ENCODE data around the gene CENPP. TPM values are rescaled to one million over a fixed set of nuclear protein-coding genes. Genes with fewer than 3 reads are reported as not detected.

The CENPP gene
- polyA plus RNA-seq, 2 of the 4 experiments (the other 2 are of a cell fraction): 7.2 to 13.4 TPM

GRCh38 chr9:92397853-92398252 is 72.1 kb downstream of the CENPP start:
- CTCF ChIA-PET: no interaction called here
- Histone ChIP-seq H3K27ac (no peak overlapping the region), H3K4me1 (no peaks in the 10 kb centered on the region), H3K4me2 (no peak overlapping the region), H3K4me3 (no peak overlapping the region), H3K9me3 (no peaks in the 10 kb centered on the region)
- TF ChIP-seq JUNB (IDR thresholded peaks at IDR 0.05): no peak
- TF ChIP-seq E2F6 (IDR thresholded peaks at IDR 0.05; ENCODE audit: borderline replicate concordance, low read depth): no peak
- no peak for TF ChIP-seq ZSCAN20 (CRISPR knock-in tag; IDR thresholded peaks at IDR 0.05)
- no peak for TF ChIP-seq ZFP36 (IDR thresholded peaks at IDR 0.05; ENCODE audit: borderline replicate concordance, partially characterized antibody)
- no peak for DNase-seq (ENCODE audit: low read depth in 1 of 2, low spot score in 1 of 2)
- no peak for FAIRE-seq
- WGBS (ENCODE audit: missing lambda C conversion rate): 90% methylated on average over 3 of the region's 3 CpGs
- POLR2A ChIA-PET: no interaction called here
- no peak for ATAC-seq

GRCh38 chr9:92402360-92402759 is 76.6 kb downstream of the CENPP start:
- POLR2A ChIA-PET: no interaction called here
- TF ChIP-seq NFE2L2 (conservative IDR thresholded peaks at IDR 0.05; ENCODE audit: low read length) (no peak), KDM1A (IDR thresholded peaks at IDR 0.05; ENCODE audit: low read depth) (no peak), RCOR1 (IDR thresholded peaks at IDR 0.05; ENCODE audit: low read depth, low read length) (no peak), HMGXB4 (CRISPR knock-in tag; IDR thresholded peaks at IDR 0.05; ENCODE audit: borderline replicate concordance) (no peak), HOXA7 (CRISPR knock-in tag; IDR thresholded peaks at IDR 0.05) (no peak), MAX (IDR thresholded peaks at IDR 0.05) (no peak), CHD4 (IDR thresholded peaks at IDR 0.05; ENCODE audit: borderline replicate concordance) (no peak), HDAC2 (IDR thresholded peaks at IDR 0.05) (no peak), POLR2A (IDR thresholded peaks at IDR 0.05; ENCODE audit: low read length) (no peak), JUN (IDR thresholded peaks at IDR 0.05) (no peak), NPAS2 (CRISPR knock-in tag; IDR thresholded peaks at IDR 0.05; ENCODE audit: borderline replicate concordance) (no peak), ELK1 (IDR thresholded peaks at IDR 0.05; ENCODE audit: low read depth, low read length) (no peak), SREBF2 (IDR thresholded peaks at IDR 0.05) (no peak), CBX8 (IDR thresholded peaks at IDR 0.05) (no peak)
- TF ChIP-seq, protein P1, sequence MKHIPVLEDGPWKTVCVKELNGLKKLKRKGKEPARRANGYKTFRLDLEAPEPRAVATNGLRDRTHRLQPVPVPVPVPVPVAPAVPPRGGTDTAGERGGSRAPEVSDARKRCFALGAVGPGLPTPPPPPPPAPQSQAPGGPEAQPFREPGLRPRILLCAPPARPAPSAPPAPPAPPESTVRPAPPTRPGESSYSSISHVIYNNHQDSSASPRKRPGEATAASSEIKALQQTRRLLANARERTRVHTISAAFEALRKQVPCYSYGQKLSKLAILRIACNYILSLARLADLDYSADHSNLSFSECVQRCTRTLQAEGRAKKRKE (CRISPR knock-in tag; IDR thresholded peaks at IDR 0.05; ENCODE audit: low read depth): no peak
- TF ChIP-seq, protein P2, sequence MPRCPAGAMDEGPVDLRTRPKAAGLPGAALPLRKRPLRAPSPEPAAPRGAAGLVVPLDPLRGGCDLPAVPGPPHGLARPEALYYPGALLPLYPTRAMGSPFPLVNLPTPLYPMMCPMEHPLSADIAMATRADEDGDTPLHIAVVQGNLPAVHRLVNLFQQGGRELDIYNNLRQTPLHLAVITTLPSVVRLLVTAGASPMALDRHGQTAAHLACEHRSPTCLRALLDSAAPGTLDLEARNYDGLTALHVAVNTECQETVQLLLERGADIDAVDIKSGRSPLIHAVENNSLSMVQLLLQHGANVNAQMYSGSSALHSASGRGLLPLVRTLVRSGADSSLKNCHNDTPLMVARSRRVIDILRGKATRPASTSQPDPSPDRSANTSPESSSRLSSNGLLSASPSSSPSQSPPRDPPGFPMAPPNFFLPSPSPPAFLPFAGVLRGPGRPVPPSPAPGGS (IDR thresholded peaks at IDR 0.05): no peak
- ATAC-seq: no peak
- CTCF ChIA-PET: no interaction called here
- no peak overlapping the region for H3K4me2 ChIP-seq
- 85% methylated on average over 1 of the region's 1 CpG for WGBS (ENCODE audit: missing lambda C conversion rate)
- H3K4me3 ChIP-seq: no peak overlapping the region
- no peaks in the 10 kb centered on the region for H3K4me1 ChIP-seq
- DNase-seq (ENCODE audit: low read depth in 1 of 2, low spot score in 1 of 2): no peak
- H3K27ac ChIP-seq: no peak overlapping the region
- no peaks in the 10 kb centered on the region for H3K9me3 ChIP-seq
- no peak for FAIRE-seq

All from A549 (cell line).